HS-27A (cell line): ENCODE data around the gene PSME1.

ENCODE experiments used
- DNase-seq: peaks from one replicate; pipeline ENCODE4 v3.0.0-alpha.2; 2012; ENCODE audit warnings: low read depth, missing footprints

The PSME1 gene

GRCh38 chr14:24146978-24147760 is 11.2 kb downstream of the PSME1 start, which contains the start of gene RNF31:
TSS of gene RNF31 (plus strand) at chr14:24147498. CDS start at chr14:24147699, 201 bp downstream.
- DNase-seq, result peak; percentile 96

- DNase-seq, result no peak
Measured at GRCh38 chr14:24147761-24148428, 11.9 kb downstream of the PSME1 start.

GRCh38 chr14:24149302-24149969 is 13.4 kb downstream of the PSME1 start:
- DNase-seq, result no peak

GRCh38 chr14:24150061-24150460 is 14.1 kb downstream of the PSME1 start:
- no peak for DNase-seq

GRCh38 chr14:24150567-24150966 is 14.6 kb downstream of the PSME1 start:
- DNase-seq, result no peak

- no peak for DNase-seq
Measured at GRCh38 chr14:24150993-24151392, 15.0 kb downstream of the PSME1 start.

- no peak for DNase-seq
Measured at GRCh38 chr14:24151404-24152080, 15.5 kb downstream of the PSME1 start.

- DNase-seq, result no peak
Measured at GRCh38 chr14:24155100-24155499, 19.1 kb downstream of the PSME1 start.

- no peak for DNase-seq
Measured at GRCh38 chr14:24156840-24157239, 20.8 kb downstream of the PSME1 start.

GRCh38 chr14:24157331-24157730 is 21.3 kb downstream of the PSME1 start:
- no peak for DNase-seq

- DNase-seq, result no peak
Measured at GRCh38 chr14:24159777-24160498, 23.9 kb downstream of the PSME1 start.

- no peak for DNase-seq
Measured at GRCh38 chr14:24160499-24160849, 24.5 kb downstream of the PSME1 start.

GRCh38 chr14:24160850-24161804 is 25.1 kb downstream of the PSME1 start, which contains the start of gene IRF9:
TSS of gene IRF9 (plus strand) at chr14:24161265. CDS start at chr14:24162145, 880 bp downstream.
- peak; percentile 93 for DNase-seq

- DNase-seq, result no peak
Measured at GRCh38 chr14:24162093-24162492, 26.1 kb downstream of the PSME1 start.

- DNase-seq, result no peak
Measured at GRCh38 chr14:24164518-24164991, 28.6 kb downstream of the PSME1 start.

- DNase-seq, result no peak
Measured at GRCh38 chr14:24165785-24166184, 29.8 kb downstream of the PSME1 start.

GRCh38 chr14:24167469-24168114 is 31.6 kb downstream of the PSME1 start:
- DNase-seq, result no peak

- no peak for DNase-seq
Measured at GRCh38 chr14:24171422-24172260, 35.6 kb downstream of the PSME1 start, which contains the start of gene REC8. TSS of gene REC8 (plus strand) at chr14:24172080. CDS start at chr14:24172553, 473 bp downstream.
